ENCODE results near the gene CYSLTR2.

GRCh38 chr13:48708764-48709163 is 55.0 kb downstream of the CYSLTR2 start:
- TF ChIP-seq CTCF (IDR thresholded peaks at IDR 0.05) (no peak), SIN3A (IDR thresholded peaks at IDR 0.05; ENCODE audit: borderline replicate concordance, insufficient read depth, low read depth, low read length) (no peak), POLR2AphosphoS5 (IDR thresholded peaks at IDR 0.05; ENCODE audit: low read depth, low read length) (no peak), REST (IDR thresholded peaks at IDR 0.05; ENCODE audit: insufficient read depth in 1 of 2, low read depth in 2 of 2, low read length in 1 of 2) (no peak), TCF7L2 (IDR thresholded peaks at IDR 0.05; ENCODE audit: low read depth, low read length) (no peak)
